ENCODE measurements around the gene NUP62.

The NUP62 gene

DNA sequence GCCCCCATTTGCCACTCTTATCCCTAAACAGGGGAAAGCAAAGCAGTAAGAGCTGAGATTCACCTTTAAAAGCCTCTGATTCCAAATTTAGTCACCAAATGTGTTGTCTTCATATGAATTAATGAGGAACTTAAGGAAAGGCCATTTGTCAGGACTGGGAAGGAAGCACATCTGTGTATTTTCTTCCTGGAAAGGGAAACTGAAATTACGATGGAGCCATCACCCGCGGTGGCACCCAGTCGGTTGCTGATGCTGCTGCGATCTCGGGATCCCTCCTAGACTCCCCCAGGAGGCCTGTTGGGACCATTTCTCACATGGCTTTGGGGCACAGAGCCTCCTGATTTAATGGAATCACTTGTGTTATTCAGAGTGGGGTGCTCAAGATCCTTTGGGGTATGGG is 25.2 kb downstream of the NUP62 start:
- no peak for DNase-seq (ENCODE audit: low read depth)

DNA sequence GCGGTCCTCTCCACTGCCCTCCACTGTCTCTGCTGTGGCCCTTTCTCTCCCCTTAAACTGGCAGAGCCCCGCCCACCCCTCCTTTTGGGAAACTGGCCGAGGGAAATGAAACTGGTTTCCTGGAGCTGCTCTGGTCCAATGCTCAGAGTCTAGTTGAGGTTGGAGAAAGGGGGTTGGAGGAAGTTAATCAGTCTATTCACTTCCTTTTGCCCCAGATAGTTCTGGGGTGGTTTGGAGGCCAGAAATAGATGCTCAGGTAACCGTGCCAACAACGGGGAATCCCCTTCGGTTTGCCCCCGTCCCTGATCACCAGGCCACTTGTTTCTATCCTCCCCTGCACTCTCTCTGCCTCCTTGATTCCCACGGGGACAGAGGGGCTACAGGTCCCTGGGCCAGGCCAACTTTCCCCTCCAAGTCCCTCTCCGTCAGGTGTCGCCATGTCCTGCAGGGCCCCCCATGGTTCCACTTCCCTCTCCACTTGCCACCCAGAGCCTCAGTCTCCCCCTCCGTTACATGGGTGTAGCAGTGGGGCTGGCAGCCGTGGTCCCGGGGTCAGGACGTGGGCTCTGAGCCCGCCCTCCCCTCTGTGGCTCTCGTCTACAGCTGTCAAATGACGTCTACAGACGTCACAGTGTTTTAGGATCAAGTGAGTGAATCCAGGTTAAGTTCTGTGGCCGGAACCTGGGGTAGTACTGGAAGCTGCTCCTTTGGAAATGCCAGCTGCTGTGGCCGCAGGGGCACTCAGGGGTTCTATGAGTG is 32.3 kb downstream of the NUP62 start, which contains the start of gene IL4I1:
Gene IL4I1, minus strand, starts transcription at position 25 of the 759 bp plus-strand sequence. CDS start 727 bp downstream, outside the sequence.
- no peak for DNase-seq (ENCODE audit: low read depth)

DNA sequence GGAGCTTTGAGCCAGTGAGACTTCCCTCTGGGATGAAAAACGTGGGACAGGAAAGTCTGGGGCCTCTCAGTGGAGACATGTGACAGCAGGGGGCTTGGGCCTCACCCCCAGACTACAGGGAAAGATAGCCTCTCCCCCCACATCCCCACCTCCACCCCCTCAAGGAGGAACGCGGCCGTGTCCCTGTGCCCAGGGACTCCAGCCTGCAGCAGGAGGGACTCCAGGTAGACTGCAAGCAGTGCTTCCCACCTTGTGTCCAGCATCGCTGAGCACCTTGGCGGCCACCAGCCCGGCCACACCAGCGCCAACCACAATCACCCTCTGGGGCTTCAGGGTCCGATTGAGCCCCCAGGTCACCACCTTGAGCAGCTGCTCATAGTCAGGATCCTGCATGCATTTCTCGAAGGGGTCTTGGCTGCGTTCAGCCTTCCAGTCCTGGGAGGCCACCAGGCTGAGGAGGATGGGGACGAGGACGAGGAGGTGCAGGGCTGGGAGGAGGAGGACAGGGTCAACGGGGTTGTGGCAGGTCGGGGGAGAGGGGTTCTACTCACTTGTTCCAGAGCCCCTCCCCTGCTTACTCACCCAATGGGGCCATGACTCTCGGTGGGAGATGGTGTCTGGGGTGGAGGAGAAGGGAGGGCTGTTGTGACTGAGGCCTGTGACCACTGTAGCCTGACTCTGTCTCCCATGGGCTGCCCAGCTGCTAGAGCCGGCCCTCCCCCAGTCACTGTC is 33.6 kb downstream of the NUP62 start:
- DNase-seq (ENCODE audit: low read depth): no peak

GRCh38 chr19:49894879-49895565 is 34.3 kb downstream of the NUP62 start:
- DNase-seq (ENCODE audit: low read depth): no peak

DNA sequence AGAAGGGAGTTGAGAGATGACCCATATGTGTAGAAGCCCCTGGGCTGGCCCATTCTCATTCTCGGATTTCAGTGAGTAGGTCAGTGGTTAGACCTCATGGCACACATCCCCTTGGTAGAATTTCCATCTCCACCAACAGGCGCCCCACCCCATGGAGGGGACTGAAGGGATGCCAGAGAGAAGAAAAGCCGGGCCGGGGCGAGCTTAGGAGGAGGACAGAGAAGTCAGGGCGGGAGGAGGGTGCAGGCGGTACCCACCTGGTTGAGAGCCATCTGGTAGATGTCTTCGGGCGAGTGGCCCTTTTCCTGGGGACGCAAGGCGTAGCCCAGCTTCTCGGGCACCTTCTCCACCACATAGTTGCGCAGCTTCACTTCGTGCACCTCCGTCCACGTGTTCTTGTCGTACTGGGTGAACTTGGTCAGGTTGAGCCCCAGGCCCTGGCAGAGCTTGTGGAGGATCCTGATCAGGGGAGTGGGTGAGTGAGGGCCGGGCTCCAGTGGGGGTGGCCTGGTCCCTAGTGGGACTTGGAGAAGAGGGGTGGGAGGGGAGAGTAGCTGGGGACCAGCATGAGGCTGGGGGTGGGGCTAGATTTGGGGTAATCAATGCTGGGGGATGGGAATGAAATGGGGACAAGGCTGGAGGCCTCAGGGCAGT is 35.2 kb downstream of the NUP62 start:
- no peak for DNase-seq (ENCODE audit: low read depth)

GRCh38 chr19:49892716-49893115 is 36.6 kb downstream of the NUP62 start:
- no peak for DNase-seq (ENCODE audit: low read depth)

GRCh38 chr19:49891393-49891792 is 37.9 kb downstream of the NUP62 start:
- DNase-seq (ENCODE audit: low read depth): no peak

GRCh38 chr19:49890349-49891311 is 38.7 kb downstream of the NUP62 start:
- no peak for DNase-seq (ENCODE audit: low read depth)

DNA sequence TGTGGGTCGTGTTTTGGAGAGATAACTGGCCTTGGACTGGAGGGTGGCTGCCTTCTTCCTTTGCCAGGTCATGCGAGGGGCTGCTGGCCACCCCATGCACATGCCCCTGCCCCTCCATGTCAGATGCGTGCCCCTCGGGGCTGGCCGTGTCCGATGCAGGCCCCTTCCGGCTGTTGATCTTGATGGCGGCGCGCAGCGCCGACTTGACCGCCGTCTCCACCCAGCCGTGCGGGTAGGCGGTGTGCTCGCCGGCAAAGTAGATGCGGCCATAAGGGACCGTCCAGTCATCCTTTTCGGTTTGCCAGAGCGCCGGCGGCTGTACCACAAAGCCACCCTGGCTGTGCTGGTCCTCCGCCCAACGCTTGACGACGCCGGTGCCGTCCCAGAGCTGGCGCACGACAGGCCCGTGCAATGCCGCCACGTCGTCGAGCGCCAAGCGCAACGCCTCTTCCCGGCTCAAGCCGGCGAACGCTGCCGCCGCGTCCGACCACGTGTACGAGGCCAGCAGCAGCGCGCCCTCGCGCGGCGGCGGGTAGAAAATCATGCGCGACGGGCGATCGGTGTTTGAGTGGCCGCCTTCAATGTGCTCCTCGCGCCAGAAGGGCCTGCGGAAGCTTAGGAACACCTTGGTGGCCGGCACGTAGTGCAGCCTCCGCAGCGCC is 39.5 kb downstream of the NUP62 start:
- peak; percentile 65 for DNase-seq (ENCODE audit: low read depth)

DNA sequence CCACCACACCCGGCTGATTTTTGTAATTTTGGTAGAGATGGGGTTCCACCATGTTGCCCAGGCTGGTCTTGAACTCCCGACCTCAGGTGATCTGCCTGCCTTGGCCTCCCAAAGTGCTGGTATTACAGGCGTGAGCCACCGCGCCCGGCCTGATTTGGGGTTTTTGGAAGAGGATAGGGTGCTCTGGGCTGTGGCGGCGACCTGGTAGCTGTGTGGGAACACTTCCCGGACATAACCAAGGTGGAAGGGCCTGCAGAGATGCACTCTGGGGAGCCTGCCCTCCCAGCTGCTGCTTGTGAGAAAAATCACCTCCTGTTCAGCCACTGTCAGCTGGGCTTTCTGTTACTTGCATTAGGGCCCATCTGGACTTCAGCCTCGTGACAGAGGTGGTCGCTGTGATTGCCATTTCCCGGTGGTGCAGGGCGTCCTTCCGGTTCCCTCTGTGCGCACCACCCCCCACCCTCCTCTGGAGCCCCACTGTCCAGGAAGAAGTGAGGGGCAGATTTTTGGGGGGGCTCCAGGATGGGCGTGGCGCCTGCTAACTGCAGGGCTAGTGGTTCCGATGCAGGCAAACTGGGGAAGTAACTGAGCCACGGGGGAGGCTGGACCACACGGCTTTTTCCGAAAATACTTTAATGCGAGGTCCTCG is 40.1 kb downstream of the NUP62 start:
- no peak for DNase-seq (ENCODE audit: low read depth)

DNA sequence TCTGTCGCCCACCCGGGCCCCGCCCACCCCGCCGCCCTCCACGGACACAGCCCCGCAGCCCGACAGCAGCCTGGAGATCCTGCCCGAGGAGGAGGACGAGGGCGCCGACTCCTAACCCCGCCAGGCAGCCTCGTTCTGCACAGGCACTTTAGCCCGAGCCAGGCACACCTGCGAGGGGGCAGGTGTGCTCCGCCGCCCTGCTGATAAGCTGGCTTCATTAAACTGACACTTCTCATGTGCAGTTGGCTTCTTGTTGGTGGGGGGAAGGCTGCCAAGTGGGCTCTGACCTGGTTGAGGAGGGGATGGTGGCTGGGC is 40.8 kb downstream of the NUP62 start:
- no peak for DNase-seq (ENCODE audit: low read depth)

DNA sequence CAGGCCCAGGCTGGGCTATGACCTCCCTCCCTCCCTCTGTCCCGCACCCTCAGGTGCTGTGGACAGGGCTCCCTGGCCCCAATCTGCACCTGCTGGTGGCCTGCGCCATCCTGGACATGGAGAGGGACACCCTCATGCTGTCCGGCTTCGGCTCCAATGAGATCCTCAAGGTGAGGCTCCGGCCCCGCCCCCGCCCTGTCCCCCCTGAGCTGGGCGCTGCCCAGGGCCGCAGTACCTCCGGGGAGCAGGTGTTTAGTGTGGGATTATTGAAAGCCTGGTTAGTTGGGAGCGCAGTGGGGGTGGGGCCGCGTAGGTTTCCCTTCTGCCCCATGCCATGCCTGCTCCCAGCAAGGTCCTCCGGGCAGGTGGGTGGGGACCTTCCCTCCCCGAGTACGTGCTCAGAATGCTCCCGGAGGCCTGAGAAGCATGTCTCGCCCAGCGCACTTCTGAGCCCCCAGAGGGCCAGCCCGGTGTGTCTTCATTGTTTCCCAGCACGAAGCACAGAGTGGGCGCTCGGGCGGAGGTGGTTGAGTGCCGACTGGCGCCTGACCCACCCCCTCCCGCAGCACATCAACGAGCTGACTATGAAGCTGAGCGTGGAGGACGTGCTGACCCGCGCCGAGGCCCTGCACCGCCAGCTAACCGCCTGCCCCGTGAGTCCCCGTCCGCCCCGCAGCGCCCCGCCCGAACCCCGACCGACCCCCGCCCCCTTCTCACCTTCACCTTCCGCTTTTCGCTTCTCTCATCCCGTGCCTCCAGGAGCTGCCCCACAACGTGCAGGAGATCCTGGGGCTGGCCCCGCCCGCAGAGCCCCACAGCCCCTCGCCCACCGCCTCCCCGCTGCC is 41.4 kb downstream of the NUP62 start:
- DNase-seq (ENCODE audit: low read depth): no peak

GRCh38 chr19:49887037-49887664 is 42.2 kb downstream of the NUP62 start:
- no peak for DNase-seq (ENCODE audit: low read depth)

GRCh38 chr19:49884760-49885159 is 44.5 kb downstream of the NUP62 start:
- no peak for DNase-seq (ENCODE audit: low read depth)

- DNase-seq (ENCODE audit: low read depth): no peak
These were observed 45.2 kb downstream of the NUP62 start for GRCh38 chr19:49884109-49884508.

- DNase-seq (ENCODE audit: low read depth): no peak
These were observed 46.2 kb downstream of the NUP62 start for GRCh38 chr19:49883094-49883493.

GRCh38 chr19:49882643-49883042 is 46.7 kb downstream of the NUP62 start:
- DNase-seq (ENCODE audit: low read depth): no peak

DNA sequence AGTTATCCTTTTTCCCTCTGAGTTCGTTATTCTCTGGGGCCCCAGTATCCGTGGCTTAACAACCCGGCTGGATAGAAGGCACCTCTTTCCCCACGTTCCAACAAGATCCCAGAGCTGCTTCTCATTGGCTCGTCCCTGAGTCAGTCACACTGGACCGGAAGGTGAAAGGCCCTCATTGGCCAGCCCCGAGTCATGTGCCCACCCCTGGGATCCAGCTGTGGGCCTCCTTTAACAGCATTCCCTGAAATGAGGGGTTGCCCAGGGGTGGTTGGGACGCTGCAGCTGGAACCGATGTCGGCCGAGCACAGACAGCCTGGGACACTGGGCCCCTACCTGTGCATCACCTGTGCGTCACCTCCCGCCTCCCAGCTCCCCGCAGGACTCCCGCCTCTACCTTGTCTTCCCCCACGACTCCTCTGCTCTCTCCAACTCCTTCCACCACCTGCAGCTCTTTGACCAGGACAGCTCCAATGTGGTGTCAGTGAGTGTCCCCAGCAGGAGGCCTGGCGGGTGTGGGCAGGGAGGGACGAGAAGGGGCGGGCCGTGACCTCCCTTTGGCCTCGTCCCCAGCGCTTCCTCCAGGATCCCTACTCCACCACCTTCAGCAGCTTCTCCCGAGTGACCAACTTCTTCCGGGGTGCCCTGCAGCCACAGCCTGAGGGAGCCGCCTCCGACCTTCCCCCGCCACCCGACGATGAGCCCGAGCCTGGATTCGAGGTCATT is 47.5 kb downstream of the NUP62 start:
- DNase-seq (ENCODE audit: low read depth): peak; percentile 29
